Fibroblast of the conjunctiva (primary cell): ENCODE measurements around the gene LY6G6F.

Experiments used
- DNase-seq: peaks from one replicate; pipeline ENCODE4 v3.0.0-alpha.2; 2010; ENCODE audit warnings: low read depth

Gene LY6G6F

DNA sequence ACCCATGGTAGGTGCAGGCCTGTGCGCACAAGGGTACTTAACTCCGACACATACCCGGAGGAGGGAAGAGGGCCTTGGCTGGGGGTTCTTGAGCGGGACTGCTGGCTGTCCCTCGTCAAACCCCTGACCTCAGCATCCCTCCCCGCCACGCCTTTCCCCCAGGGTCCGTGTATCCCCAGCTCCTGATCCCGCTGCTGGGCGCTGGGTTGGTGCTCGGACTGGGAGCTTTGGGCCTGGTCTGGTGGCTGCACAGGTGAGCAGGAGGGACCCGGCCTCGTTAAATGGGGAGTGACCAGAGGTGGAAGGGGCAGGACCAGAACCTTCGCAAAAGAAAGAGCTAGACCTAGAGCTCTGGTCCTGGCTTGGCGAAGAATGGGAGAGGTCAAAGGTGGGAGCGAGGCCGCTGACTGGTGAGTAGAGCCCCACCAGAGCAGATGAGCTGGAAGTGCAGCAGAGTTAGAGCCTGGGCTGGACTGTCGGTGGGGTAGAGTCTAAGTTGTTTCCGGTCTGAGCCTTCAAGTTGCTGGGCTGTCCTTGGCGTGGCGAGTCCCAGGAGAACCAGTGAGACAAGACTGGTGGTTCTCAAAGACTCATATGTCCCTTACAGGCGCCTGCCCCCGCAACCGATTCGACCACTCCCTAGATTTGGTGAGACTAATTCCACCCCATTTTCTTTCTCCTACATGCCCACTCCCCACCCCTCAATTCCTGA lies 17.5 kb downstream of the LY6G6F start:
- DNase-seq: no peak

DNA sequence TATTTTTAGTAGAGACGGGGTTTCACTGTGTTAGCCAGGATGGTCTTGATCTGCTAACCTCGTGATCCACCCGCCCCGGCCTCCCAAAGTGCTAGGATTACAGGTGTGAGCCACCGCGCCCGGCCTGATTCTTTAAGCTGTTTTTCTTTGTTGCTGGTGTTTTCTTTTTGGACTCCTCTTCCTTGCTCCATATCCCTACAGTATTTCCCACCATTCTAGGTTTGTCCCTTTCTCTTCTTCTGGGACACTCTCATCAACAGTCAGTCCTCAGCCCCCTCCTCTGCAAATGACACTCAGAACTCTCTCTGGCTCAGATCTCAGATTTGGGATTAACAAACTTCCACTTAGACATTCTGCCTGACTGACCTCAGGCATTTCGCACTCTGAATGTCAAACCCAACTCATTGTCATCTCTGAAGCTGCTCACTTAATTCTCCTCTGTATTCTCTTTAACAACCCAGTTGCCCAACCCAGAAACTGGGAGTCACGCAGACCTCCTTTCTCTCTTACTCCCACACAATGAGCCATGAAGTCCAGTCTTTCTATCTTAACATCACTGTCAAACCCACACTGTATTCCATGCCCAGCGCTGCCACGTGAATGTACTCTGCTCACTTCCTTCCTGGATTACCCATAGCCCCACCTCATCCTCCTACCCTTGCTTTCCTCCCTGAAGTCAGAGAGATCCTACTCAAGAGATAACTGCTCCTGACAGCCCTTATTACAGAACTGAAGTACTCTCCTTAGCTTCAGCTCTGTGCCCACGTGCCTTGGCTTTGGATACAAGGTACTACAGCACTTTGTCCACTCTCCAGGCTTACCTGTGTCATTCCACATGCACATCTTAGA lies 19.1 kb downstream of the LY6G6F start:
- no peak for DNase-seq

- no peak for DNase-seq
Measured at GRCh38 chr6:31727034-31727716, 20.5 kb downstream of the LY6G6F start.

- no peak for DNase-seq
Measured at GRCh38 chr6:31727717-31728671, 21.3 kb downstream of the LY6G6F start.

DNA sequence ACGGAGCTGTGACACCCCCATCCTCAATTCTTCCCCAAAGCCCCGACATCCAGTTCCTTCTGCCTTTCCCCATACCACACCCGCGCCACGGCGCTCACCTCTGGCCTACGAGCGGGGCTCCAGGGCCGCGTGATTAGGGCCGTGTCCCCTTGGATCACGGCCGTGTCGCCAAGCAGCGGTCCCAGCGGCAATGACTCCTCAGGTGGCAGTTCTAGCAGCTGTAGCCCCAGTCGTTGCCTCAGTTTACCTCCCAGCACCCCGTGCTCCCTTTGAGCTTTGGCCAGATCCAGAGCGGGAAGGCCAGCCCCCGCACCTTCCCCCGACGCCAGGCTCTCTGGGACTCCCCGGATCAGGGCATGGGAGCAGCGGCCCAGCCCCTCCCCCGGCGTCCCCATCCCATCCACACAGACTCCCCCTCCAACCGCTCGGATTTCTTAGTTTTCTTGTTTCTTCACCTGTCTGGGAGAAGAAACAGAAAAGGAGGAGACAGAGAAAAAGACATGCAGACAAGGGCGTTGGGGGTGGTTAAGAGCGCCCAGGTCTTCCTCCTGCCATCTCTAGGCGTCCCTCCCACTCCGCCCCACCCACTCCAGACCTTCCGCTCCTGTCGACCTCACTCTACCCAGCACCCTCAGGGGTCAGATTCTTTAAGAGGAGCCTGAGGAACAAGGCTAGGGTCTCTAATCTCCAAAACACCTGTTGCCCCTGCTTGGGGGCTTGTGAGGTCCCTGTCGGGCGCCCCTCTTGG lies 22.3 kb downstream of the LY6G6F start, which contains the start of gene DDAH2:
DDAH2 (minus strand) TSS at position 533 of the 748 bp plus-strand sequence; CDS start at position 395, 138 bp downstream.
- DNase-seq: no peak

GRCh38 chr6:31729515-31729978 lies 22.9 kb downstream of the LY6G6F start:
- peak; percentile 89 for DNase-seq

DNA sequence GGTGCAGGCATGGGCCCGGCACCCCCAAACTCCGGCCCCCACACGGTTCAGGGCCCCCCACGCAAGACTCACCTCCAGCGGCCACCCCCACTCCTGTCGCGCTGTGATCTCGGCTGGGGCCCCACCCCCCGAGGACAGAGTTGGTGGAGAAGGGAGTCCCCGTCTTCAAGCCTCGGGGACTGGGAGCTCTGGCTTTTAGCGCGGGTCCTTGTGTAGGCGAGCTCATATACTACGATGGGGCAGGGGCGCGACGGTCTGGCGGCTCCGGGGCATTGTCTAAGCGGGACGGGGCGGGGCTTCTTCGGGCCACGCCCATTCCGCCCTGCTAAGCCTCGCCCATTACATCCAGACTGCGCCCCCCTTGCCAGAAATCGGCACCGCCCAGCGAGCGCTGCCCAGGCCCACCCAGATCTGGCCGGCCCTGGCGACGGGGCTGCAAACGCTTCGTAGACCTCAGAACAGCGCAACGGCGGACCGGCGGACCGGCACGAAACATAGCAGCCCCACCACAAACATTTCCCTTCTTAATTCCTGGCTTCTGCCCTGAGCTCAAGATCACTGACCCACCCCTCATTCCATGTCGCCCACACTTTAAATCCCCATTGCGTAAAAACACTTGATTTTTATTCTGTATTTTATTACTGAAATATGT lies 23.4 kb downstream of the LY6G6F start:
- peak; percentile 93 for DNase-seq

DNA sequence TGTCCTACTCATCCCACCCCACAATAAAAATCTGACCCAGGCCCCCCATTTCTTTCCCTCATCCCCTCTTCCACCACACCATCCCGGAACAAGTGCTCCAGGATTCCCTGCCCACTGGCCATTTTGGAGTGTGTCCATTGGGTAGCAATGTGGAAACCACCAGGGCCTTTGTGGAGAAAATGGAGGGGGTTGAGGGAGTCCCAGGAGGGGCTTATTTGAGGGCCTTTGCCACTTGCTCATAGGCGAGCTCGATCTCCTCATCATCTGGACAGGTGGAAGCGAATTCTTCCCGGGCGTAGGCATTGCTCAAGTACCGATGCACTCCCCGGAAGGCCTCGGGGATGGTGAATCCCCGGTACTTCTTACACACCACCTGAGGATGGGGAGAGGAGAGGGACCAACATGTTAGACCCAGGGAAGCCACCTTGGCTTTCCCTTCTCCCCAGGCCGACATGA lies 24.0 kb downstream of the LY6G6F start:
- no peak for DNase-seq

DNA sequence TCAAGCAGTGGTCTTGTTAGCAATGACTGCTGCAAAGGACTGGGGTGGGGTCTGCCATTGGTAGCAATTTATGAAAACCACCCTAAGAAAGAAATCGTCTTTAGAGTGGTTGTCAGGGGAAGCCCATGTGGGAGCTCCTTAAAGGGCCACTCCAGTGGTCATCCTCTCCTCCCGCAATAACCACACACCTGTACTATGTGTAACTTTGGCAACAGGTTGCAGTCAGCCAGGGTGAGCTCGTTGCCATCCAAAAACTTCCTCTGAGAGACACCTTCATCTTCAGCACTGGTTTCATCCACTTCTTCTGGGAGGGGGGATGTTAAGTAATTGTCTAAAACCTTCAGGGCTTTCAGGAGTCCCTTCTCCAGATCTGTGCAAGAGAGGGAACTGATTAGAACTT lies 25.4 kb downstream of the LY6G6F start:
- no peak for DNase-seq

DNA sequence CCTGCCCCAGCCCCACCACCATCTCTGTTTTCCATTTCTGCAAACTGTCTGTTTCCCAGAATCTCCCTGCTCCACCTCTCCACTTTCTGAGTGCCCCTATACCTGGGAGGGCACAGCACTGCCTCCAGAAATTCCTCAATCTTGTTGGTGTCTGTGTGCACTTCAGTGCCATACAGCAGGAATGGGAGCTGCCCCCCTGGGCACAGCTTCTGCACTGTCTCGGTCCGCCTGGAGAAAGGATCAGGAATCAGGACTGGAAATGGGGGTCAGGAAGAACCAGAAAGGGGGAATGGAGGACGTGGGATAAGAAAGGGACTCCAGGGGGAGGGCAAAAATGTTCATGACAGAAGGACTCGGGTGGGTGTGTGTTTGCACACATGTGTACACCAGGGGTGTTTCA lies 27.1 kb downstream of the LY6G6F start:
- DNase-seq: no peak

GRCh38 chr6:31734247-31734820 lies 27.7 kb downstream of the LY6G6F start:
- no peak for DNase-seq

GRCh38 chr6:31734821-31735406 lies 28.2 kb downstream of the LY6G6F start:
- no peak for DNase-seq

GRCh38 chr6:31736021-31736767 lies 29.5 kb downstream of the LY6G6F start, which contains the start of gene CLIC1:
Gene CLIC1, minus strand, starts transcription at chr6:31736530. Its CDS starts 230 bp downstream, at chr6:31736300.
- DNase-seq: peak; percentile 72

GRCh38 chr6:31736768-31737314 lies 30.2 kb downstream of the LY6G6F start:
- DNase-seq: no peak

DNA sequence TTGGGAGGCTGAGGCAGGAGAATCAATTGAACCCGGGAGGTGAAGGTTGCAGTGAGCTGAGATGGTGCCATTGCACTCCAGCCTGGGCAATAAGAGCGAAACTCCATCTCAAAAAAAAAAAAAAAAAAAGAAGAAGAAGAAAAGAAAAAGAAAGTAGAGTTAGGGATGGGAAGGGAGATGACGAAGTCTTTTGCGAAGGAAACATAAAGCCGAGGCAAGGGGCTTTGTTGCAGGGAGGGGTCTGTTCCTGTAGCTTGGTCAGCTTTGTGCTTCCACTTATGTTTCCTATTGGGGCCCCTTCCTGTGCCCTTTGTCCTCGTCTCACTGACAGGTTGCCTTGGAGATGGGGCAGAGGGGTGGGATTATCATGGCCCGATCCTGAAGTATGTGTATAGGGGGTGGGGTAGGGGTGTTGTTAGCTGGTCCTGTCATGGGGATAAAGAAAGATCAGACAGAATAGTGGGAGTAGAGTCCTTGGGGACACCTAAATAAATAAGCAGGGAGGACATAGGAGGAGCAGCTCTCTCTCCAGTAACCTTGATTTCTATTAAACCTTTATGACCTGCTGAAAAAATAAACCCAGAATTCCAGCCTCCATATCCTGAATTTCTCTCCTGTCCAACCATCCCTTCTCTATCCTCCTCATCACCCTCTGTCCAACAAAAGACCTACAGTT lies 30.8 kb downstream of the LY6G6F start:
- no peak for DNase-seq

DNA sequence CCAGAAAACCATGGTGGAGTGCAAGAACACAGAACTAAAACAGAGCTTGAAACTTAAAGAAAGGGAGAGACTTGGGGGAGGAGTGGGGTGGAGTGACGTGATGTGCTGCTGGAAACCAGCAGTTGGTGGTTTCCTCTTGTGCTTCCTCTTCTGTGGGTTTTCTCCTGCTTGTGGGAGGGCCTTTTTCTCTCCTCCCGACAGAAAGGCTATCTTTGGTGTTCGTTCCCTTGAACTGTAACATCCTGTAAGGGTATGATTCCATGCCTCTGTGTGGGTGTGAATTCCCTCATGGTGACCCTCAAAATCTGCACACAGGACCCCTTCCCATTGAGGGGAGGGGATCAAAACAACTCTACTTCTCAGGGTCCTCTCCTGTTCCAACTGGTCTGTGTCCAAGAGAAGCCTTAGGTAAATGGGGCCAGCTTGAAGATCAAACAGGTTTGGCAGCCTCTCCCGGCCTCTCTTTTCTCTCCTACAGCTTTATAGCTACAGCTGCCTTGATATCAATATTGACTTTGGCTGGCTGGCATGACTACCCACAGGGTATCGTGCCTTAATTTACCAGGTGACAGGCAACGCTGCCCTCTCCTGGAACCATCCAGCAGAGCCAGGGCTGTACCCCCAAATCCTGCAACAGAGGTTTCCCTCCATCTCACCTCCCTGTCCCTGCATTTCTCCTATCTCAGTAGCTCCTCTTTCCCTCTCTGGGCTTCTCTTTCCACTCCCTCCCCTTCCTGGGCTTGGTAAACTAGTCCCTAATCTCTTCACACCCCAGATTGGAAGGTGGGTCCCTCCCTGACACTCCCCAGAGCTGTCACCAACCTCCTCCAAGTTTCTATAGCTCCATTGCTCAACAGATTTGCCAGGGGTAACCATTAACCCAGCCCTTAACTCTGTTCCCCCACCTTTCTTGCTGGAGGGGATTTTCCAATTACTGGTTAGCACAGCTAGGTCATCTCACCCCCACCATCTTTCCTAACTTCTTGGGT lies 31.6 kb downstream of the LY6G6F start:
- peak; percentile 80 for DNase-seq
